ENCODE results near the gene LRP5.

The LRP5 gene

DNA sequence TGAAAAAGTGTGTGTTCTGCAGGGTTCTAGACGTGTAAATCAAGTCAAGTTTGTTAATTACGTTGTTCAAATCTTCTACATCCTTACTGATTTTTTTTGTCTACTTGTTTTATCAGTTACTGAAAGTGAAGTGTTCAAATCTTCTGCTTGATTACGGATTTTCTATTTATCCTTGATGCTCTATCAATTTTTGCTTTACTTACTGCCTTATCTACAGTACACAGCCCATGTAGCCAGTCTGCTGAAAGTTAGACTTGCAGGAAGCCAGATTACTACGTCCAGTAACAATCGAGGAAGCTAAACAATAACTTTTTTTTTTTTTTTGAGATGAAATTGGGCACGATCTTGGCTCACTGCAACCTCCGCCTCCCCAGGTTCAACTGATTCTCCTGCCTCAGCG is 25.0 kb upstream of the LRP5 start:
- H3K79me2 ChIP-seq (ENCODE audit: insufficient read depth, low read length), result no peaks in the 10 kb centered on the region
- TF ChIP-seq CTCF (IDR thresholded peaks at IDR 0.05; ENCODE audit: insufficient read depth, low read length, poor library complexity, severe bottlenecking) (no peak), EZH2phosphoT487 (conservative IDR thresholded peaks at IDR 0.05; ENCODE audit: low read length) (no peak)
- H3K9me2 ChIP-seq (replicated peaks; ENCODE audit: insufficient read depth, low read length), result no peaks in the 10 kb centered on the region
- no peaks in the 10 kb centered on the region for H3K36me3 ChIP-seq (ENCODE audit: low read length)
- no peaks in the 10 kb centered on the region for H3F3A ChIP-seq (ENCODE audit: insufficient read depth)
- H3K27me3 ChIP-seq (ENCODE audit: low read length), result no peaks in the 10 kb centered on the region
- no peak overlapping the region for H3K9ac ChIP-seq (ENCODE audit: low read length)
- H2AFZ ChIP-seq (ENCODE audit: low read depth, low read length, severe bottlenecking), result no peak overlapping the region
- H3K4me2 ChIP-seq (ENCODE audit: low read depth, low read length, poor library complexity, severe bottlenecking), result no peak overlapping the region
- H3K9me3 ChIP-seq (ENCODE audit: insufficient read depth, low read length), result peaks cover 5% of the 10 kb centered on the region; the same call in 1 of the 2 replicates
- H4K20me1 ChIP-seq (ENCODE audit: low read depth, low read length), result no peaks in the 10 kb centered on the region
- H3K4me3 ChIP-seq (ENCODE audit: insufficient read depth, low read length, poor library complexity, severe bottlenecking), result no peak overlapping the region
- no peak overlapping the region for H3K27ac ChIP-seq (ENCODE audit: low read depth, low read length)

GRCh38 chr11:68289456-68289855 is 22.9 kb upstream of the LRP5 start:
- peaks cover 5% of the 10 kb centered on the region; the same call in 1 of the 2 replicates for H3K9me3 ChIP-seq (ENCODE audit: insufficient read depth, low read length)
- no peak overlapping the region for H3K4me3 ChIP-seq (ENCODE audit: insufficient read depth, low read length, poor library complexity, severe bottlenecking)
- H4K20me1 ChIP-seq (ENCODE audit: low read depth, low read length), result no peaks in the 10 kb centered on the region
- H3K79me2 ChIP-seq (ENCODE audit: insufficient read depth, low read length), result no peaks in the 10 kb centered on the region
- no peaks in the 10 kb centered on the region for H3K27me3 ChIP-seq (ENCODE audit: low read length)
- no peaks in the 10 kb centered on the region for H3K9me2 ChIP-seq (replicated peaks; ENCODE audit: insufficient read depth, low read length)
- H2AFZ ChIP-seq (ENCODE audit: low read depth, low read length, severe bottlenecking), result no peak overlapping the region
- no peak overlapping the region for H3K4me2 ChIP-seq (ENCODE audit: low read depth, low read length, poor library complexity, severe bottlenecking)
- TF ChIP-seq CTCF (IDR thresholded peaks at IDR 0.05; ENCODE audit: insufficient read depth, low read length, poor library complexity, severe bottlenecking) (no peak), EZH2phosphoT487 (conservative IDR thresholded peaks at IDR 0.05; ENCODE audit: low read length) (no peak)
- no peaks in the 10 kb centered on the region for H3K36me3 ChIP-seq (ENCODE audit: low read length)
- H3K27ac ChIP-seq (ENCODE audit: low read depth, low read length), result no peak overlapping the region
- no peak overlapping the region for H3K9ac ChIP-seq (ENCODE audit: low read length)
- no peaks in the 10 kb centered on the region for H3F3A ChIP-seq (ENCODE audit: insufficient read depth)

GRCh38 chr11:68293708-68294107 is 18.7 kb upstream of the LRP5 start:
- no peaks in the 10 kb centered on the region for H3K9me2 ChIP-seq (replicated peaks; ENCODE audit: insufficient read depth, low read length)
- no peaks in the 10 kb centered on the region for H3F3A ChIP-seq (ENCODE audit: insufficient read depth)
- no peaks in the 10 kb centered on the region for H3K9me3 ChIP-seq (ENCODE audit: insufficient read depth, low read length)
- no peaks in the 10 kb centered on the region for H3K79me2 ChIP-seq (ENCODE audit: insufficient read depth, low read length)
- peak overlapping the region; percentile 2; the same call in 1 of the 2 replicates for H3K9ac ChIP-seq (ENCODE audit: low read length)
- H2AFZ ChIP-seq (ENCODE audit: low read depth, low read length, severe bottlenecking), result peak overlapping the region; percentile 40
- no peaks in the 10 kb centered on the region for H4K20me1 ChIP-seq (ENCODE audit: low read depth, low read length)
- 0 out of 2 replicates have a peak overlapping the region, but pooled peaks have one; percentile 1 for H3K27ac ChIP-seq (ENCODE audit: low read depth, low read length)
- peak overlapping the region; percentile 45 for H3K4me2 ChIP-seq (ENCODE audit: low read depth, low read length, poor library complexity, severe bottlenecking)
- peak overlapping the region; percentile 11 for H3K4me3 ChIP-seq (ENCODE audit: insufficient read depth, low read length, poor library complexity, severe bottlenecking)
- H3K36me3 ChIP-seq (ENCODE audit: low read length), result no peaks in the 10 kb centered on the region
- H3K27me3 ChIP-seq (ENCODE audit: low read length), result no peaks in the 10 kb centered on the region
- TF ChIP-seq CTCF (IDR thresholded peaks at IDR 0.05; ENCODE audit: insufficient read depth, low read length, poor library complexity, severe bottlenecking), result no peak
- no peak for TF ChIP-seq EZH2phosphoT487 (conservative IDR thresholded peaks at IDR 0.05; ENCODE audit: low read length)
